Heart right ventricle (tissue), 16 donors: Measurements from ENCODE around the gene APOO. TPM values are rescaled to one million over a fixed set of nuclear protein-coding genes. Genes with fewer than 3 reads are reported as not detected.
"Not testable (repeated sequence)": the region's sequence is repeated elsewhere in the genome, so short reads cannot be mapped to it uniquely, and the experiment has no call there.

Experiments used
- ATAC-seq, 8 donors: fragments of 200-7000 bp; cut with Tn5 transposase; one replicate each; pipeline ENCODE4 v1.9.1; 2020; ENCODE audit warnings: mild to moderate bottlenecking in 8 of 8, moderate library complexity in 8 of 8, moderate number of reproducible peaks in 1 of 8
- DNase-seq, 2 donors: peaks; one replicate each; pipeline ENCODE4 v3.0.0-alpha.2; 2020
- H3K27ac ChIP-seq, 10 donors: fragments of 200-600 bp; sonication (generic) in 2 of 10; one replicate each; pipeline versions ENCODE4 v1.5.0 to v1.8.0; 2020 to 2022; ENCODE audit warnings: mild to moderate bottlenecking in 3 of 10
- H3K27me3 ChIP-seq, 7 donors: fragments of 200-600 bp; one replicate each; pipeline ENCODE4 v1.8.0; 2021 to 2022; ENCODE audit warnings: mild to moderate bottlenecking in 2 of 7
- H3K36me3 ChIP-seq, 9 donors: fragments of 200-600 bp; sonication (generic) in 1 of 9; one replicate each; pipeline versions ENCODE4 v1.5.0 to v1.8.0; 2020 to 2022; ENCODE audit warnings: mild to moderate bottlenecking in 2 of 9
- H3K4me1 ChIP-seq, 9 donors: fragments of 200-600 bp; sonication (generic) in 1 of 9; one replicate each; pipeline versions ENCODE4 v1.5.0 to v1.8.0; 2020 to 2022; ENCODE audit warnings: mild to moderate bottlenecking in 4 of 9
- H3K4me3 ChIP-seq, 10 donors: fragments of 200-600 bp; sonication (generic) in 2 of 10; one replicate each; pipeline versions ENCODE4 v1.5.0 to v1.8.0; 2020 to 2022; ENCODE audit warnings: mild to moderate bottlenecking in 7 of 10, moderate library complexity in 2 of 10
- H3K9me3 ChIP-seq, 11 donors: fragments of 200-600 bp in 10 of 11; sonication (generic) in 2 of 11; one replicate each; pipeline versions ENCODE4 v1.5.0 to v1.8.0; 2013 to 2022; ENCODE audit warnings: mild to moderate bottlenecking in 2 of 11, control low read depth in 1 of 11, moderate library complexity in 1 of 11
- CTCF ChIP-seq, 9 donors: fragments of 200-600 bp; sonication (generic) in 2 of 9; IDR thresholded peaks; one replicate each; pipeline versions ENCODE4 v1.5.0 to v1.8.0; 2021 to 2022; ENCODE audit warnings: antibody characterized with exemption in 9 of 9, mild to moderate bottlenecking in 5 of 9, moderate library complexity in 1 of 9
- WGBS, 2 donors: extraction: QIAGEN DNeasy Blood & Tissue Kit; methylation state at CpG; one replicate each; pipeline ENCODE4 v1.1.7; 2013; ENCODE audit warnings: inconsistent platforms in 1 of 2; 5-methylcytosine and 5-hydroxymethylcytosine counted together
- intact Hi-C, 10 donors: fragments of 100-400 bp; cut with DNase I; formaldehyde crosslinking; loops; one replicate each; pipeline versions ENCODE4 v1.11.1 to v1.14.2; 2022
- polyA plus RNA-seq, 2 donors: library from polyadenylated mRNA; stranded (reverse); fragments of 200-250 nt; gene quantifications; one replicate each; pipeline ENCODE4 v1.2.3, GENCODE V29; 2013
- total RNA-seq, 10 donors: library from RNA; stranded (reverse); fragmentation: NEBNext Ultra II Directional in 3 of 10; extraction: Animal tissue kit (Norgen Biotek cat#: 25700) in 3 of 10; gene quantifications; one replicate each; pipeline versions ENCODE4 v1.2.1 to v1.2.4, GENCODE V29; 2021 to 2023
- donor health status: Arrhythmogenic right ventricular cardiomyopathy.
- donor health status: ischemic (EF 13 %, LVEDD 7.1; RV severe dilation, severe dysfunction).
- donor health status: healthy with polysubstance abuse.
- donor health status: DM: no; HTN: yes; CAD: no.
- donor health status: DM: no; HTN: no; CAD: no.
- donor health status: ischemic (EF 25% LVEDD 6.9; RV normal size, moderate dysfunction).
- donor health status: ischemic (EF 25% LVEDD 5.7; RV mildly dilated, moderate dysfunction).
- donor health status: healthy.
- donor health status: DM: yes; HTN: yes; CAD: no.
- donor health status: Ischemic cardiomyopathy.
- donor health status: ischemic (EF 35%, LVEDD 5.7; RV mildly dilated, moderate dysfunction).
- donor health status: nonischemic (EF 11% LVEDD 7.7; RV severe dilation, severe dysfunction).
- donor health status: DM: yes; HTN: yes; CAD: no.
- donor health status: PGD.
- donor health status: ischemic (EF 29% LVEDD 5.4; RV normal size, mild dysfunction).
- donor health status: nonischemic (EF 23%, LVEDD 6.1; RV moderate dilation, normal function).

APOO gene
- total and polyA plus RNA-seq, 12 donors, result 60.9 to 132 (median 102) TPM

- H3K4me1 ChIP-seq, result no peaks in the 10 kb centered on the region
- intact Hi-C loops, result no loop called here
- peaks cover 0 to 8% (median 0%) of the 10 kb centered on the region in 9 donors for H3K36me3 ChIP-seq
- peaks cover 0 to 9% (median 0%) of the 10 kb centered on the region in 7 donors for H3K27me3 ChIP-seq
- ATAC-seq, result no peak
- 82 to 97% methylated on average over 4 to 6 of the region's 6 CpGs for WGBS, 2 donors
- no peak overlapping the region for H3K27ac ChIP-seq
- no peak overlapping the region for H3K4me3 ChIP-seq
- no peak for DNase-seq
- TF ChIP-seq CTCF (IDR thresholded peaks at IDR 0.05), result no peak
- H3K9me3 ChIP-seq, result no peaks in the 10 kb centered on the region
Observed at GRCh38 chrX:23861215-23861896, 46.4 kb downstream of the APOO start.

GRCh38 chrX:23859238-23859637 is 48.5 kb downstream of the APOO start:
- H3K36me3 ChIP-seq, H3K4me3 ChIP-seq, ATAC-seq, DNase-seq, H3K27me3 ChIP-seq, H3K9me3 ChIP-seq, H3K4me1 ChIP-seq, H3K27ac ChIP-seq: not testable (repeated sequence)
- WGBS, 2 donors, result 94 to 98% methylated on average over 7 of the region's 7 CpGs
- intact Hi-C loops, result loop anchor here in 1 of 10 donors (10.0 kb wide), 1 partner anchor 74 kb away; the partner anchor contains the start of gene SAT1

GRCh38 chrX:23857935-23858334 is 49.8 kb downstream of the APOO start:
- Histone ChIP-seq H3K4me1 (no peaks in the 10 kb centered on the region), H3K36me3 (peaks cover 0 to 8% (median 0%) of the 10 kb centered on the region in 9 donors), H3K9me3 (no peaks in the 10 kb centered on the region), H3K27ac (no peak overlapping the region), H3K27me3 (peaks cover 0 to 11% (median 0%) of the 10 kb centered on the region in 7 donors), H3K4me3 (no peak overlapping the region)
- DNase-seq (no peak), ATAC-seq (no peak)
- no peak for TF ChIP-seq CTCF (IDR thresholded peaks at IDR 0.05)
- intact Hi-C loops, result loop anchor here in 1 of 10 donors (10.0 kb wide), 1 partner anchor 73 kb away; the partner anchor contains the start of gene SAT1
- WGBS, 2 donors, result 94 to 98% methylated on average over 5 of the region's 5 CpGs

- Histone ChIP-seq H3K4me1 (no peaks in the 10 kb centered on the region), H3K36me3 (peaks cover 0 to 8% (median 0%) of the 10 kb centered on the region in 9 donors), H3K4me3 (no peak overlapping the region), H3K27me3 (peaks cover 0 to 11% (median 0%) of the 10 kb centered on the region in 7 donors), H3K9me3 (no peaks in the 10 kb centered on the region), H3K27ac (peak overlapping the region in 1 of 10 donors; percentile 16)
- TF ChIP-seq CTCF (IDR thresholded peaks at IDR 0.05), result no peak
- intact Hi-C loops, result loop anchor here in 1 of 10 donors (10.0 kb wide), 1 partner anchor 73 kb away; the partner anchor contains the start of gene SAT1
- no peak for ATAC-seq
- no peak for DNase-seq
Observed at GRCh38 chrX:23857363-23857762, 50.4 kb downstream of the APOO start.

- intact Hi-C loops, result loop anchor here in 1 of 10 donors (10.0 kb wide), 1 partner anchor 71 kb away; the partner anchor contains the start of gene SAT1
- peak in 4 of 8 donors; percentile 42 to 90 (median 82) for ATAC-seq
Observed at GRCh38 chrX:23855569-23855968, 52.2 kb downstream of the APOO start.

More at GRCh38 chrX:23855569-23855968, 52.2 kb downstream of the APOO start:
- Histone ChIP-seq H3K27me3 (peaks cover 0 to 11% (median 0%) of the 10 kb centered on the region in 7 donors), H3K4me3 (no peak overlapping the region), H3K9me3 (no peaks in the 10 kb centered on the region), H3K4me1 (no peaks in the 10 kb centered on the region), H3K27ac (peak overlapping the region in 2 of 10 donors; percentile 2 to 9), H3K36me3 (peaks cover 0 to 8% (median 0%) of the 10 kb centered on the region in 9 donors)
- no peak for DNase-seq
- 37 to 73% methylated on average over 4 of the region's 4 CpGs for WGBS, 2 donors
- TF ChIP-seq CTCF (IDR thresholded peaks at IDR 0.05), result no peak
